ENCODE measurements around the gene HORMAD2.

DNA sequence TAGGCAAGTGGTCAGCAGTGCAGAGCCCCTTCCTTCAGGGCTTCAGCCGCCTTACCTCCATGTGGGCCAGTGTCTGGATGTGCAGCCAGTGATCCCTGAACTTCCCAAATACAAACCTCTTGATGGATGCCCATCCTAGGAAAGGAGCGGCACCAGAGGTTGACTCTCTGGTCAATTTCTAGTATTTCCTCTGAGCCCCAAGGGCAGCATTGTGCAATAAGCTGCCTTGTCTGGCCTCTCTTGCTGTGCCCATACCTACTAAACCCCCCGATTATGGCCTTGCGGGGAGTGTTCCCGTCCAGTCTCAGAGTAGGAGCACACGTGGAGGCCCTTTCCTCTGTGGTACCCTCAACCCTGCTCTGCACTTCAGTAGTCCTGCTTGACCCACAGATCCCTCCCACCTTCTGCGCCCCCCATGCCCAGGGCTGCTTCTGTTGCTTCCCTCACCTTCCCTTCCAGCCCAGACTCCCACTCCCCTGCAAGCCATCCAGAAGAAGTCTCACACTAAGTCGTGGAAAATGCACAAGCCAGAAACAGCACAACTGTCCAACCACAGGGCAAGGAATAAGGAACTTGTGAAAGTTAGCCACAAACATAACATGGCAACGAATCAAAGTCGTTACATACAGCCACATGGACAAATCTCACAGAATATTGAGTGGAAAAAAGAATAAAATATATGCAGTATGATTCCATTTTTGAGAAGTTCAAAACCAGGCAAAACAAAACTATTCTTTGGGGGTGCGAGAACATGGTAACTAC, 39.6 kb upstream of the HORMAD2 start:
- no peak for TF ChIP-seq POLR2A (IDR thresholded peaks at IDR 0.05)
- TF ChIP-seq, protein P1, sequence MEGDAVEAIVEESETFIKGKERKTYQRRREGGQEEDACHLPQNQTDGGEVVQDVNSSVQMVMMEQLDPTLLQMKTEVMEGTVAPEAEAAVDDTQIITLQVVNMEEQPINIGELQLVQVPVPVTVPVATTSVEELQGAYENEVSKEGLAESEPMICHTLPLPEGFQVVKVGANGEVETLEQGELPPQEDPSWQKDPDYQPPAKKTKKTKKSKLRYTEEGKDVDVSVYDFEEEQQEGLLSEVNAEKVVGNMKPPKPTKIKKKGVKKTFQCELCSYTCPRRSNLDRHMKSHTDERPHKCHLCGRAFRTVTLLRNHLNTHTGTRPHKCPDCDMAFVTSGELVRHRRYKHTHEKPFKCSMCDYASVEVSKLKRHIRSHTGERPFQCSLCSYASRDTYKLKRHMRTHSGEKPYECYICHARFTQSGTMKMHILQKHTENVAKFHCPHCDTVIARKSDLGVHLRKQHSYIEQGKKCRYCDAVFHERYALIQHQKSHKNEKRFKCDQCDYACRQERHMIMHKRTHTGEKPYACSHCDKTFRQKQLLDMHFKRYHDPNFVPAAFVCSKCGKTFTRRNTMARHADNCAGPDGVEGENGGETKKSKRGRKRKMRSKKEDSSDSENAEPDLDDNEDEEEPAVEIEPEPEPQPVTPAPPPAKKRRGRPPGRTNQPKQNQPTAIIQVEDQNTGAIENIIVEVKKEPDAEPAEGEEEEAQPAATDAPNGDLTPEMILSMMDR (IDR thresholded peaks at IDR 0.05): no peak

All from tibial nerve (tissue), 3 donors.